SK-N-DZ (cell line): ENCODE measurements around the gene GPRC5B.

Experiments
- DNase-seq: peaks from one replicate; pipeline ENCODE4 v3.0.0-alpha.2; 2015; ENCODE audit warnings: low spot score
- small RNA-seq, 2 experiments: library from RNA; depleted of rRNA; stranded (forward); fragments of <200 nt; gene quantifications; one replicate each; pipeline ENCODE3, GENCODE V24; 2014

GPRC5B gene

GRCh38 chr16:19812986-19813385 lies 71.7 kb downstream of the GPRC5B start:
- DNase-seq: no peak

GRCh38 chr16:19810817-19811731 lies 73.6 kb downstream of the GPRC5B start:
- no peak for DNase-seq

- DNase-seq: no peak
Measured at GRCh38 chr16:19809693-19810092, 75.0 kb downstream of the GPRC5B start.

GRCh38 chr16:19809121-19809635 lies 75.5 kb downstream of the GPRC5B start:
- no peak for DNase-seq

- no peak for DNase-seq
Measured at GRCh38 chr16:19808061-19808641, 76.5 kb downstream of the GPRC5B start.

Small RNA genes within 50 kb of the gene (small RNA-seq; reads per million reads assigned to genes)
- 0 reads per million in 2 experiments for gene LARP7P2
